Activated T-cell treated with anti-CD3 and anti-CD28 coated beads, Interleukin-2, amount 50 U/mL, for 48 hours (primary cell): Measurements from ENCODE around the gene PTPN14.

Experiments
- DNase-seq, 2 experiments: peaks; one replicate each; pipeline ENCODE4 v3.0.0-alpha.2; 2020

Gene PTPN14

DNA sequence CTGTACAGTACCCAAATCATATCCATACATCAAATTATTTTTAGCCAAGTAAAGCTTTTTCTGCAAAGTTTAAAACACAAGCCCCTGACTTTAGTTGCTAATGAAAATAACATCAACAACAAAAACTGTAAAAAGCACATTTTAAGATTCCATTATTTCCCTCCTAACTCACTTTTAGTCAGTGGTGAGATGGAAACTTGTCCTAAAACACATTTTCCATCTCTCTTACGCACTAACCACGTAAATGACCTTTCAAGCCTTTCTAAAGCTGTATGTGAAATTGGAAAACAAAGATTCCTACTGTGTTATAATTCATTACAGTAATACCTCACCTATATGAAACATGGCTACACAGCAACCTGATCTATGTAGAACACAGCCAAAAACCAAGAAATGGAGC, 77.5 kb downstream of the PTPN14 start:
- no peak for DNase-seq

DNA sequence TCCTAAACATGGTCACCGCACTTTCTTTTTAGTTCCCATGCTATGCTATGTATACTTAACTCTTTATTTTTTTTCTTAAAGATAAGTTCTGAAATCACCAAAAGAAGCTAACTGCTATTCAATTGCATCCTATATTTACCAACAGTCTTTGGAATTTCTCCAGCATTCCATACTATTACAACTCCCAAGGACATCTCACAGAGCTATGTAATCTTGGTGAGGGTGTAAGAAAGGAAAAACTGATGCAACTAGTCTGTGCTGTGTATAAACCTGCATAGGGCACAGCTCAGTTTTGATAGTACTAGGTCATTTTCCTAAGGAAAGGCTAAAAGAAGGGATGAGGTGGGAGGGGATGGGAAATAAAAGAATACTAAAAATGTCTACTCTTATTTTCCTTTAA, 78.0 kb downstream of the PTPN14 start:
- no peak for DNase-seq

DNA sequence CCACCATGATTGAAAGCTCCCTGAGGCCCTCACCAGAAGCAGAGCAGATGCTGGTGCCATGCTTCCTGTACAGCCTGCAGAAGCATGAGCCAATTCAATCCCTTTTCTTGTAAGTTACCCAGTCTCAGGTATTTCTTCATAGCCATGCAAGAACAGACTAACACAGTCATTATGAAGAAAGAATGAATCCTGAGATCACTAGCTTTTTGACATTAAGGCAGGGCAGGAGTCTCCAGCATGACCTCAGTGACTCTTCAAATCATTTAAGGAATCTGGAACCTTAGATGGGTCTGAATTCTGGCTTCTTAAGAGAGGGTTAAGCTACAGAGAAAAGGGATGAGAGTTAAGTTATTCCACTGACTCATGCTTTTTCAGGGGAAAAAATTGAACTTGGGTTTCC, 79.0 kb downstream of the PTPN14 start:
- no peak for DNase-seq

DNA sequence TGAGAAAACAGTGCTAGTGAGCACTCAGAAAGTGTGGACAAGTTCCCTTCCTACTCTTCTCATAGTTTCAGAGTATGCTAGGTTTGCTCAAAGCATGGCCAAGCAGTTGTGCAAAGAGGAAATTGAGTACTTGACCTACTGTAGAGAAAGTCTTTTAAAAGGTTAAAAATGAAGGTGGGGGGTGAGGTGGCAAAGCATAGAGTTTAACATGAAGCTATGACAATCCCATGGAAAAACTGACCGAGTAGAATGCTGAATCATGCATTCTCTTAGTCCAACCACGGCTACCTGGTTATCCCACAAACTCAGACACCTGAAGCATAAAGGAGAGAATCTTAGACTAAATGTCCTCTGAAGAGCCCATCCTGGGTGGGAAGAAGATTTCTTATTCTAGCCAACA, 79.9 kb downstream of the PTPN14 start:
- DNase-seq, result no peak

DNA sequence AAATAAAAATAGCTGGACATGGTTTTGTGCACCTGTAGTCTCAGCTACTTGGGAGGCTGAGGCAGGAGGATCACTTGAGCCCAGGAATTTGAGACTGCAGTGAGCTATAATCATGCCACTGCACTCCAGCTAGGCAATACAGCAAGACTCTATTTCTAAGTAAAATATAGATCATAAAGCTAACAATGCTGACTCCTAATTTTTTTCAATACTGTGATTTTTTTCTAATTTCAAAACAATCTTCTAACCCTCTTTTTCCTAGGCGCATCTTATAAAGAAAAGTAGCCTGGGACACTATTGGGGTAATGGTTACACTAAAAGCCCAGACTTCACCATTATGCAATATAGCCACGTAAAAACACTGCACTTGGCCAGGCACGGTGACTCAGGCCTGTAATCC, 81.3 kb downstream of the PTPN14 start:
- no peak for DNase-seq

DNA sequence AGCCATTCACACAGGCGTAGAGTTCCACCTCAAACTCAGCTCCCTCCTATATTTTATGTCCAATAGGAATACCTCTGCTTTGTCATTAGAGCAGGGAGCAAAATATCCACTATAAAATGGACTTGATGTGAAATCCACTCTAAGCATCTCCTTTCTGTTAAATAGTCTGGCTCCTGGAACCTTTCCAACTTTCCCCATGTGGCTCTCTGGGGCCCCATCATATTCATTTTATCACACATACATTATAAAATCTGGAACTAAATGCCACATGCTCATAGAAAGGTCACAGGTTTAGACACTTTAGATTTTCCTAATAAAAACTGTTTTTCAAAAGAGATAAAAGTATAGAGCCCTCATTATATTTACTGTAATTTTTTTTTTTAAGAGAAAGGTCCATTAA, 82.1 kb downstream of the PTPN14 start:
- DNase-seq, result no peak

DNA sequence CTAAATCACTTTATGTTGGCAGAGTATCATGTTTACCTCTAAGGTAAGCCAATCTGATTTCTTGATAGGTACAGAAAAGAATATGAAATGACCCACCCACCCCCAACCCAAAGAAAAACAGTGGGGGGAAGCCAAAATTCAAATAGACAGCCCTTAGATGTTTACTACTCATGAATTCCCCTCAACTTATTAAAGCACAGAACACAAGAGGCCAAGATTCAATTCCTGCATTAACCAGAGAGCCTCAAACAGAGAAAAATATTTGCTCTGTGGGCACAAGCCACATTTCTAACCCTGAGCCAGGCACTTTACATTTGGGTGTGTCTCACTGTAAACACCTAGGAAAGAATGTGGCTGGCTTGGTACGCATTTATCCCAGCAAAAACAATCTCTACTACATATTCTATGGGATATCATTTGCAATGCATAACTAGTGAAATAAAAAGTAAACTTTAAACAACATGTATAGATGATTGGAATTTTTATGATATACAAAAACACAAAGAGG, 84.3 kb downstream of the PTPN14 start:
- DNase-seq, result no peak

DNA sequence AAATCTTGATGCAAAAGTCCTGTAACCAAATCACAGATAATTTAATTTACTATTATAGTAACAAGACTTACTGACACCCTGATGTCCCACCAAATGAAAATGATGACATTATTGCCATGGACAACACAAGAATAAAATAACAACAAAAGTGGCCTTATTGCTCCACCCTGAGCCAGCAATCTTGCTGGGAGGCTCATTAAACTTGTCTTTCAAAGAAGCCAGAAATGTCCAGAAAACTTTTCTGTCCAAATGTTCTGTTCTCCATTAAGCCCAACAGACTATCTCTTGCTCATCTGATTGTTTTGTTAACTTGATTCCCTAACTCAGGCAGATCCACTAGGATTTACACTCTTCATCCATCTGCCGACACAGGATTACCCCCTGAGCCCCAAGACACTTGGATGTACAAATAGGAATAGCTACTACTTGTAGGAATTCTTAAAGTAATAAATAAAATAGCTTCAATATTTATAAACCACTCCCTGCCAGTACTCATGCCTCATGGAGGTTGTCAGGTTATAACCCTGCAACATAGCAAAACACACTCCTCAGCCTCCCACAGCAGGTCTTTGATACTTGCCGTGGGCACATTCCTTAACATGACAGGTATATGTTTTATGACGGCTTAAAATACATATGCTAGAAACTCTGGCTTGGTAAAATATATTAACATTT, 84.9 kb downstream of the PTPN14 start:
- no peak for DNase-seq

DNA sequence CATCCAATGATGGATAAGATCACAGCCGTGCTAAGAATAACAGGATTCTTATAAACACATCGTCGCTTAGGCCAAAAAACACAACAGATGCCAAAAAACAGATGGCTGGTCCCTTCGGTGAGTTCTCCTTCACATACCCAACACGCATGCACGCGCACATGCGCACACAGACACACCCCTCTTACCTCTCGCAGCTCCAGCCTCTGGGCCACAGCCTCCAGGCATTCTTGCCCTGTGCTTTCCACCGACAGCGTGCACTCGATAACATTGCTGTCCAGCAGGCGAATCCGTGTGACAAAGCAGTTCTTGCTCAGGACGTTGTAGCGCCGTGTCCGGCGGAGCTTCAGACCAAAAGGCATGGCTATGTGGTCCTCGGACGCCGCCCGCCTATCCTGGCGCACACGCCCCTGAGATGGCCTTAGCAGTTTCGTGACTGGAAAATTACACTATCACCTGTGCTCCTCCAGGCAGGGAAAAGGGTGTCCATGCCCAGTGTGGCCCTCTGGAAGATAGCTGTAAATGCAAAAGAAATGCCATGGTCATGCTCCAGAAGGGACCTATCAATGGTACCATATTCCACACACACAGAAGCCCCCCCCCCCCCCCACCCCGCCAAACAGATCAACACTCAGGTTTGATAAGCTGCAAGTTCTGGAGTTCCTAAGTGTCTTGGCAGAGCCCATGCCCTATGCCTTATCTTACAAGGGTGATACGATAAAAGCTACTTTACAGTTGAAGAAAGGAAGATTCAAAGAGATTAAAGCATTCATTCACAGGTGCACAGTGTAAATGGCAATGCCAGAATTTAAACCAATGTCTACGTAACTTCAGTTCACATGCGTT, 86.7 kb downstream of the PTPN14 start:
- DNase-seq, result no peak

DNA sequence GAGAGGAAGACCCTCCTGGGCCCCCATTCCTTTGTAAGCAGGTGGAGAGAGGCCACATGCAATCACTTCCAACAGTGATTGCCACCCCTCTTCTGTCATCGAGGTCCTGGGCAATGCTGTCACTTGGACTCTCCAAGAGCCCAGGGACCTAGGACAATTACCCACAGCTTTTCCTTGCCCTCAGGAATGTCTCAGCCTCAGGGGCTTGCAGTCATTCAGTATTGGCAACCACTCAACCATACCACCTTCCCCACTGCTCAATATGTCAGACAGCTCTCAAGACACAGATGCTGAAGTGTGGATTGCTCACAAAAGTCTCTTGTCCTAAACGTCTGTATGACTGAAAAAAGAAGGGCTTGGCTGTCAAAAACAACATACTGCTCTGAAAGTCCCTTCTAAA, 87.8 kb downstream of the PTPN14 start:
- DNase-seq, result no peak

DNA sequence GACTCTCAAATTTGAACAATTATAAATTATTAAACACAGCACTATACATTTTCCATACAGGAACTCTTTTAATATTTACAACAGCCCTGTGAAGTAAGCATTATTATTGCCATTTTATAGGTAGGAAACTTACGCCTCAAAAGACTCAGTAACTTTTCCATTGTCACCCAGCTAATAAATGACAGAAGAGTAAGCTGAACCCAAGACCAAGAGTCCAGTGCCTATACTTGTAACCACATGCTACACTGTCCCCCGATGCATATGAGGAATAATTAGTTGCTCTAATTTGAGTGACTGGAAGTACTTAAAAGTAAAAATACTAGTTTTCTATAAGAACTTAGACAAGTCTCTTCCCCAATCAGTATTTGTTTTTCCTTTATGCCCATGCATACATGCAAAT, 88.5 kb downstream of the PTPN14 start:
- no peak for DNase-seq

DNA sequence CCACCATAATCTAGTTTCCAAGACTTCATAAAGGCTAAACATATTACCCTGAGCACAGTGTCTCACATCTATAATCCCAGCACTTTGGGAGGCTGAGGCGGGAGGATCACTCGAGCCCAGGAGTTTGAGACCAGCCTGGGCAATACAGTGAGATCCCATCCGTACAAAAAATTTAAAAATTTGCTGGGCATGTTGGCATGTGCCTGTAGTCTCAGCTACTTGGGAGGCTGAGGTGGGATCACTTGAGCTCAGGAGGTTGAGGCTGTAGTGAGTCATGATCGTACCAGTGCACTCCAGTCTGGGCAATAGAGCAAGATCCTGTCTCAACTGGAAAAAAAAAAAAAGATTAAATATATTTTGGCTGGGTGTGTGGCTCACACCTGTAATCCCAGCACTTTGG, 90.1 kb downstream of the PTPN14 start:
- DNase-seq, result no peak

DNA sequence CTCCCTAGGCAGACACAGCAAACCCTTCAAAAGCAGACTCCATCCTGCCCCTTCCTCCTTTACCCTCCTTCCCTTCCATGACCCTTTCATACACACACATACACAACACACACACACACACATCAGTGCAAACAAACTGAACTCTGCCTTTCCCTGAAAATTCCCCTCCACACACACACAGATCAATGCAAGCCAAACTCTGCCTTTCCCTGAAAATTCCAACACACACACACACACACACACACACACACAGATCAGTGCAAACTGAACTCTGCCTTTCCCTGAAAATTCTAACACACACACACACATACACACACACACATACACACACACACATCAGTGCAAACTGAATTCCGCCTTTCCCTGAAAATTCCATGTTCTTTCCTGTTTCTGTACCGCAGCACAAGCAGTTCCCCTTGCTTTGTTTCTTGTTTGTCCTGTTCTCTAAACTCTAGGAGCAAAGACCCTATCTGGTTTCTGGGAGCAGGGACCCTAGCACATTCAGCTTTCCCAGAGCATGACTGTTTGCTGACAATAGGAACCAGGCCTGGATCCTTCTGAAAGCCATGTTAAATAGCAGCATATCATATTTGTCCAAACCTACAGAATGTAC, 91.0 kb downstream of the PTPN14 start:
- no peak for DNase-seq

DNA sequence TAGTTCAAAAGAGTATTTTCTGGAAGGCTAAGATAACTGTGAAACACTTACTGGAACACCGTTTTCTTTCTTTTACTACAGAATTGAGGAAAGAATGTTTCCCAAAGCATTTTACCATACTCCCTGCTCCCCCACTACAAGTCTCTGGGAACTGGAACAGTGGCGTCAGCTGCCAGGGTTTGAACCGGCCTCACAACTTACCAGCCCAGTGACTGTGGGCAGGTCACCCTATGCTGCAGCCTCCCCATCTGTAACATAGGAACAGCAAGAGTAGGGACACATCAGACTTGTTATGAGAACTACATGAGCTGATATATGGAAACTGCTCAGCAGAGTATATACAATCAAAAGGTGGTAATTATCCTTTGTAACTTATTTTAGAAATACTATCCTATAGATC, 91.5 kb downstream of the PTPN14 start:
- DNase-seq, result no peak

DNA sequence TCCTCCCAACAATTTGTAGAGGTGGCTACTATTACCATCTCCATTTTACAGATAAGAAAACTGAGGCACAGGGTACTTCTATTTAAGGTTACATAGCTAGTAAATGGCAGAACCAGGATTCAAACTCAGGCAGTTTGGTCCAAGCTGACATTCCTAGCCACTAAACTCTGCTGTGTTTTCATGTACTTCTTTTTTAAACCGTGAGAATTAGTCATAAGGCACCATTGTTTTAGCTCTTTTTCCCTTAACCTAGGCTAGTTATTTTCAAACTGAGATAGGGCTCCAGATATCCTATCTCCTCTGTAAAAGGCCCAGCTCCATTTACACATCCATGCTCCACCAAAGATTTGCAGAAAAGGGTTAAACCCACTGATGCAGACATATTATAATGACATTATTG, 92.9 kb downstream of the PTPN14 start:
- DNase-seq, result no peak

DNA sequence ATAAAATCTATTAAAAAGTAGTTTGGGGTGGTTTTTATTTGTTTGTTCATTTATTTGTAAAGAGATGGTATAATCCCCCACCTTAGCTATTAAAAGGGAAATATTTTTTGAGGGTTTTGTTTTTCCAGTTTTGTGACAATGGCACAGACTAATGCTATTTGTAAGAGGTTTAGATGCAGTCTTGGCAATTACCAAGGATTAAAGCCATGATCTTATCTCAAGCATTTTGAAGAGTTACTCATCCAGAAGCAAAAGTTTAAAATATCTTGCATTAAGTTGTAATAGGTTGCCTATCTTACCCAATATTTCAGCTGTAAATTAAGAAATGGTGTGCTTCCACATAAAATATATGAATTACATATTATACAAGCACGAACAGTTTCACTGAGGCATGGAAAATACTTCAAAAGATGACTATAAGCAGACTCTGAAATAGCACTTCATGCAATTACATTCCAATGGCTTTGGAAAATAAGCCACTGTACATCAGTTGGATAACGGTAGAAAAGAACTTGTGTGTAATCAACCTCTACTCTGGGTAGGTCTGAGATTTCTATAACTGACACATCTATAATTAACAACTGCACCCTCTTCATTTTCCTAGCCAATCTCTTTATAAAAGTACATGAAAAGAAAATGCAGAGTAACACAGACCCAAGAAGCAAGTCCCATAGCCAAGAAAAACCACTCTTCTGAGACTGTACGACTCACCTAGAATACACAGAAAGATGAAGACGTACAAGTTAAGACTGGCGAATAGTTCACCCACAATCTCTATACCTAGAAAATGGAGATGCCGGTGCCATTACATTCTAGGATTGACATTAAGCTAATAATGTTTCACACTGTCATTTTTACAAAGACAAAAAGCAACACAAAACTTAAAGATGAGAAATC, 95.2 kb downstream of the PTPN14 start:
- DNase-seq, result no peak

DNA sequence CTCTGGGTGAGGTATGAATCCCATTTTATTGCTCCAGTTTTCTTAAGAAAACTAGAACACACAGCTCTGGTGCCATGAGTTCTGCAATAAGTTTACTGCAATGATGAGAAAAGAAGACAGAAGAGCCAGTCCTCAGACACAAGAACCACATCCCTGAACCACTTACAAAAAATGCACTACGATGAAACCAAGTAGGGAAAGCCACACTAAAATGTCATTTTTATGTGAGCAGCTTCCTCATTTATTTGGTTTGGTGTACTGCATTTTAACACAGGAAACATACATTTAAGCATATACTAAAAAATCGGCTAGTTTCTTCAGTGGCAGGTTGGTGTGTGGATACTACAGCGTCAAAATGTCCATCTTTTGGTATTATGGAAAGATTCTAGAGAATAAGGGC, 95.9 kb downstream of the PTPN14 start:
- DNase-seq, result no peak

DNA sequence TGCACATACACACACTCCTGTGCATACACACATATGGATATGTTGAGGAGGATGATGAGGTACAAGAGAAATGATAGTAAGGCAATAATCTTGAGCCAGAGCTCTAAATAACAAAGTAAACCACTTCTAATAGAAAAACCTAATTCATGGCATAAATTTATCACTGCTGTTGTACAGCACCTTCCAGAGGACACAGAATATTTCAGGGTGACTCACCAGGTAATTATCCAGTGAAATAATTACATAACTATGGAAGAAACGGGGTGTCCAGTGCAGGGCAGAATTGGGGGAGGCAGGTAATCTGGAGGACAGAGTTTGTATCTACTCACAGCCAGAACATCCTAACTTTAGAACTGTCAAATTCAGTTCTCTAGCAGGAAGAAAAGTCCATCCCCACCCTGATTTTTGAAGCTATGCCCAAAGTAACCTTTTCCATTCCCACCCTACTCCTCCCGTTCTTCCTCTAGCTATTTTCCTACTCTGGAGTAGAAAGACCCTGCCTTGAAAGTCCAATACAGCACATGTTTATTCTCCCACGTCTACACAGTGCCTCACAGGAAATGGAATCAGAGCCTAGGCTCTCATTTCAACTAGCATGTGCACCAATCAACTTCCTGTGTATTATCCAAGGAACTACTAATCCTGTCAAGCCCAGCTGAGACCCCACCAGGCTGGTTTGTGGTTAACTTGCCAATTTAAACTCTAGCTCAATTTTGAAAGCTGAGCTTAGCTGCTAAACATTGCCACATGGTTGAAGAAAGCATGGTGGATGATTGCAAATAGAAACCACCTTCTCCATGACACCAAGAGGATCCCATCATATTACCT, 96.6 kb downstream of the PTPN14 start:
- no peak for DNase-seq

DNA sequence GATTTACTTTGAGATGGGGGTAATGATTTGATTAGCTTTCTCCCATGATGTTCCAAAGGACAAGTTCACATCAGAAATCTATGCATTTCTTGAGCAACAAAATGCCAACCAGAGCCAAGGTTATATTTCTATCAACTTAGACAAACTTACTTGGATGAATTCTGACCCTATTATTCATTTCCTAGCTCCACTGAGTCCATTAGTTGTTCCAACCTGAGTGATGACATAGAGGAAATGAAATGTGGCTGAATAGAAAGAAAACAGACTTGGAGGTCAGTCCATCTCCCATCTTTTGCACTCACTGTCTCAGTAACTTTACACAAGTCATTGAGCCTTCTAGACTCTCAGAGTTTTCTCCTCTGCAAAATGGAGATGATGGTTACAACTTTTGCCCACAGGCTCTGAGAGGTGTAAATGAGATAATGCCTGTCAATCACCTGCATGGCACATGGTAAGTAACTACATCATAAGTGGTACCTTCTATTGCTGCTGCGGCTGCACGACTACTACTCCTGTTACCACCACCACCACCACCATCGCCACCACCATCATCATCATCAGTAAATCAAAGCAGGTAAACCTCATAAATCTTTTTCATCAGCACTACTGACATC, 98.2 kb downstream of the PTPN14 start:
- no peak for DNase-seq

DNA sequence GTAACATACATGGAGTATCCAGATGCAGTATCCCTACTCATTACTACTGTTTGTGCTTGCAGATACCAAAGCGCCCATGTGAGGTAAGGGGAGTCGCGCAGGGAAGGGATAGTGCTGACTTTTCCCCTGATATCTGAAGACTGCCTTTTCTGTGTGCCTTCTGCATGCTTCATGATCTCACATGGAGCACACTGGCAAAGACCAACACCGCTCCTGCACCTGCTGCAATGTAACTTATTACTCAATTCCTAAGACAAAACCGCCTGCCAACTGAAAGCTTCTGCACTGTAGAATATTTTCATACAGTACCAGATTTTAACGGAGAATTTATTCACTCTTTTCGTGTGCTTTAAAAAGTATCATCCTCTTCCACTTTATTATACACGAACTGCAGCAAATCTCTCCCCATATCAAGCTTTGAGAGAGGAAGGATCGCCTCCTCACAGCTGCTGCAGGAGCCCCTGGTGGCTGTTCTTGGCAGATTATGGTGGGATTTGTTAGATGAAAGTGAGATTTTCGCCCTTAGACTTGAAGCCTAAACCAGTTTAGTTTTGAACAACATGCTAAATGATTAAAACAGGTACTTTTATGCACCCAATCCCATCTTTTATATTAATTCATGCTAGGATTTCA, 99.1 kb downstream of the PTPN14 start:
- DNase-seq, result no peak

DNA sequence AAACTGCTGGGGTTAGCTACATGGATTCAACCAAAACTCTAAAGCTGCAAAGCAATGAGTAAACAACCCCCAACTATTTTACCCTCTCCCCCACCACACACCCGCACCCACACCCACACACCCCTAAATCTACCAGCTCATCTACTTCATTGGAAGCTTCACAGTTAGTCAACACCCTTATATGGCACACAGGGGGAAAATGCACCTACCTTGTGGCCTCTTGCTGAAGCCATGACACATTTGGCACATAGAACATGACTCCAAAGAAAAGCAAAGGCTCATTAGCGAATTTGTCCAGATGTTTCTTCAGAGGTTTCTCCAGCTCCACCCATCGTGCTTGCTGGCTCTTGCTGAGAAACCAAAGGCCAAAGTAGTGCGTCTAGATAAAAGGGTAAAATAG, 99.8 kb downstream of the PTPN14 start:
- DNase-seq, result peak; percentile 45 to 58
